ENCODE data around the gene BABAM2. TPM values are rescaled to one million over a fixed set of nuclear protein-coding genes. Genes with fewer than 3 reads are reported as not detected.

The BABAM2 gene
- total RNA-seq, 1 experiment from 2014 or later = 57.6 TPM

GRCh38 chr2:28135799-28136198 is 245.3 kb downstream of the BABAM2 start:
- Mint-ChIP-seq H3K9me3 (ENCODE audit: unreplicated experiment) (no peaks in the 10 kb centered on the region), H3K36me3 (ENCODE audit: insufficient read depth, unreplicated experiment) (peaks cover 12% of the 10 kb centered on the region), H3K27me3 (ENCODE audit: insufficient read depth, unreplicated experiment) (no peaks in the 10 kb centered on the region), H3K27ac (ENCODE audit: low read depth, unreplicated experiment) (peak overlapping the region; percentile 98), H3K4me1 (ENCODE audit: insufficient read depth, unreplicated experiment) (peaks cover 47% of the 10 kb centered on the region), H3K4me3 (ENCODE audit: unreplicated experiment) (peak overlapping the region; percentile 52)
- POLR2A ChIA-PET = interaction anchor here (0.8 to 5.3 kb wide), 11 partner anchors 17 to 257 kb away, joined by 3 to 35 read pairs (median 14); partner anchors contain the start of gene FOSL2
- CTCF ChIA-PET = interaction anchor here (0.7 kb wide), 2 partner anchors 9 to 14 kb away, joined by 3 read pairs; no protein-coding TSS in a partner anchor
- intact Hi-C loops (cut with micrococcal nuclease) = no loop called here
- no peak for DNase-seq (ENCODE audit: unreplicated experiment)
- no peak for TF ChIP-seq CTCF (IDR thresholded peaks at IDR 0.05; ENCODE audit: unreplicated experiment)
- no TSS peak for BruUV-seq (replicated peaks)

GRCh38 chr2:28136556-28136955 is 246.0 kb downstream of the BABAM2 start:
- Mint-ChIP-seq H3K4me3 (ENCODE audit: unreplicated experiment) (no peak overlapping the region), H3K4me1 (ENCODE audit: insufficient read depth, unreplicated experiment) (peaks cover 44% of the 10 kb centered on the region), H3K27me3 (ENCODE audit: insufficient read depth, unreplicated experiment) (no peaks in the 10 kb centered on the region), H3K27ac (ENCODE audit: low read depth, unreplicated experiment) (peak overlapping the region; percentile 98), H3K9me3 (ENCODE audit: unreplicated experiment) (no peaks in the 10 kb centered on the region), H3K36me3 (ENCODE audit: insufficient read depth, unreplicated experiment) (peaks cover 12% of the 10 kb centered on the region)
- no peak for DNase-seq (ENCODE audit: unreplicated experiment)
- POLR2A ChIA-PET = interaction anchor here (1.2 to 5.3 kb wide), 4 partner anchors 22 to 89 kb away, joined by 3 to 35 read pairs (median 4); no protein-coding TSS in a partner anchor
- no peak for TF ChIP-seq CTCF (IDR thresholded peaks at IDR 0.05; ENCODE audit: unreplicated experiment)
- no TSS peak for BruUV-seq (replicated peaks)
- intact Hi-C loops (cut with micrococcal nuclease) = no loop called here
- CTCF ChIA-PET = interaction anchor here (0.6 kb wide), 1 partner anchor 117 kb away, joined by 3 read pairs; no protein-coding TSS in a partner anchor

GRCh38 chr2:28137221-28137620 is 246.7 kb downstream of the BABAM2 start:
- CTCF ChIA-PET = interaction anchor here (0.6 to 0.8 kb wide), 4 partner anchors 18 to 233 kb away, joined by 3 read pairs; no protein-coding TSS in a partner anchor
- POLR2A ChIA-PET = interaction anchor here (0.6 to 5.3 kb wide), 20 partner anchors 21 to 364 kb away, joined by 3 to 35 read pairs (median 4); partner anchors contain the start of gene FOSL2
- intact Hi-C loops (cut with micrococcal nuclease) = no loop called here
- TF ChIP-seq CTCF (IDR thresholded peaks at IDR 0.05; ENCODE audit: unreplicated experiment) = no peak
- no TSS peak for BruUV-seq (replicated peaks)
- Mint-ChIP-seq H3K4me1 (ENCODE audit: insufficient read depth, unreplicated experiment) (peaks cover 46% of the 10 kb centered on the region), H3K27me3 (ENCODE audit: insufficient read depth, unreplicated experiment) (no peaks in the 10 kb centered on the region), H3K36me3 (ENCODE audit: insufficient read depth, unreplicated experiment) (peaks cover 11% of the 10 kb centered on the region), H3K27ac (ENCODE audit: low read depth, unreplicated experiment) (peak overlapping the region; percentile 57), H3K9me3 (ENCODE audit: unreplicated experiment) (no peaks in the 10 kb centered on the region), H3K4me3 (ENCODE audit: unreplicated experiment) (peak overlapping the region; percentile 16)
- peak; percentile 70 for DNase-seq (ENCODE audit: unreplicated experiment)

GRCh38 chr2:28142386-28142785 is 251.9 kb downstream of the BABAM2 start:
- Mint-ChIP-seq H3K9me3 (ENCODE audit: unreplicated experiment) (peaks cover 6% of the 10 kb centered on the region), H3K27ac (ENCODE audit: low read depth, unreplicated experiment) (peak overlapping the region; percentile 57), H3K36me3 (ENCODE audit: insufficient read depth, unreplicated experiment) (peaks cover 5% of the 10 kb centered on the region), H3K4me1 (ENCODE audit: insufficient read depth, unreplicated experiment) (peaks cover 17% of the 10 kb centered on the region), H3K4me3 (ENCODE audit: unreplicated experiment) (no peak overlapping the region), H3K27me3 (ENCODE audit: insufficient read depth, unreplicated experiment) (no peaks in the 10 kb centered on the region)
- ChIA-PET CTCF (interaction anchor here (1.1 kb wide), 1 partner anchor 10 kb away, joined by 5 read pairs; no protein-coding TSS in a partner anchor), POLR2A (interaction anchor here (0.6 to 1.9 kb wide), 3 partner anchors 10 to 337 kb away, joined by 3 to 8 read pairs (median 3); no protein-coding TSS in a partner anchor)
- no peak for DNase-seq (ENCODE audit: unreplicated experiment)
- no peak for TF ChIP-seq CTCF (IDR thresholded peaks at IDR 0.05; ENCODE audit: unreplicated experiment)
- BruUV-seq (replicated peaks) = no TSS peak
- intact Hi-C loops (cut with micrococcal nuclease) = no loop called here

Data from MCF 10A (cell line).